Anterior cingulate cortex (tissue), 58 donors: Measurements from ENCODE around the gene FERMT3.

Source experiments
- DNase-seq, 58 donors: peaks; one replicate each; lab custom pipeline; 2025; lab: John Stamatoyannopoulos, UW

FERMT3 gene

DNA sequence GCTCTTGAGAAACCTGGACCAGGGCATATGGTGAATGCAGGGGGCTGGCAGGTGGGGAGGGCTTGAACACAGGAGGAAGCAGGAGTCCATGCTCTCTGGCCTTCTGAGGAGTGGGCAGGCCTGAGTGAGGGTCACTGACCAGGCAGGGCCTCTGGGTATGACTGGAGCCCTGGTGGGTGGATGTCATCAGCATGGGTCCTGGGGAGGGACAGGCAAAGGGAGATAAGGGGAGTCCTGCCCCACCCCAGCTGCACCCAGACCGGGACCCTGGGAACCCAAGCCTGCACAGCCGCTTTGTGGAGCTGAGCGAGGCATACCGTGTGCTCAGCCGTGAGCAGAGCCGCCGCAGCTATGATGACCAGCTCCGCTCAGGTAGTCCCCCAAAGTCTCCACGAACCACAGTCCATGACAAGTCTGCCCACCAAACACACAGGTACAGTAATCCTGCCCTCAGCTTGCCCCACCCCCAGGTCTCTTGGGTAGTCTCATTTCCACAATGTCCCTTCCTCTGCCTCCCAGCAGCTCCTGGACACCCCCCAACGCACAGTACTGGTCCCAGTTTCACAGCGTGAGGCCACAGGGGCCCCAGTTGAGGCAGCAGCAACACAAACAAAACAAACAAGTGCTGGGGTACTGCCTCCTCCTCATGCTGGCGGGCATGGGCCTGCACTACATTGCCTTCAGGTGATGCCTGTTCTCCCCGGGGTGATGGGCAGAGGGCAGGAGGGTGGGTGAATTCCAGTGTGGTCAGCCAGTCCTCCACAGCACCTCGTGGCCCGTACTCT lies 25.9 kb downstream of the FERMT3 start:
- DNase-seq, result no peak

DNA sequence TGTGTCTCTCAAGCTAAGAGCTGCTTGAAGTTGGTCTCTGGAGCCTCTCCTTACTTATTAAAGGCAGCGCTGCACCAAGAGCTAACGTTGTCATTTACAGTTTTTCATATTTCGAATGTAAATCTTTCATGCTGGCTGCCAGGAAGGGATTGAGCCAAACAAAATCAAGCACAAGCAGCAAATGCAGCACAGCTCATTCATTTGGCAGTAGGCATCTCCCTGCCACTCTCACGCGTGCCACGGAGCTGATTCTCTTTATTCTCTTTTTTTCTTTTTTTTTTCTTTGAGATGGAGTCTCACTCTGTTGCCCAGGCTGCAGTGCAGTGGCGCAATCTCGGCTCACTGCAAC lies 26.4 kb downstream of the FERMT3 start:
- DNase-seq, result peak in 4 of 58 donors; percentile 23 to 46 (median 26)

DNA sequence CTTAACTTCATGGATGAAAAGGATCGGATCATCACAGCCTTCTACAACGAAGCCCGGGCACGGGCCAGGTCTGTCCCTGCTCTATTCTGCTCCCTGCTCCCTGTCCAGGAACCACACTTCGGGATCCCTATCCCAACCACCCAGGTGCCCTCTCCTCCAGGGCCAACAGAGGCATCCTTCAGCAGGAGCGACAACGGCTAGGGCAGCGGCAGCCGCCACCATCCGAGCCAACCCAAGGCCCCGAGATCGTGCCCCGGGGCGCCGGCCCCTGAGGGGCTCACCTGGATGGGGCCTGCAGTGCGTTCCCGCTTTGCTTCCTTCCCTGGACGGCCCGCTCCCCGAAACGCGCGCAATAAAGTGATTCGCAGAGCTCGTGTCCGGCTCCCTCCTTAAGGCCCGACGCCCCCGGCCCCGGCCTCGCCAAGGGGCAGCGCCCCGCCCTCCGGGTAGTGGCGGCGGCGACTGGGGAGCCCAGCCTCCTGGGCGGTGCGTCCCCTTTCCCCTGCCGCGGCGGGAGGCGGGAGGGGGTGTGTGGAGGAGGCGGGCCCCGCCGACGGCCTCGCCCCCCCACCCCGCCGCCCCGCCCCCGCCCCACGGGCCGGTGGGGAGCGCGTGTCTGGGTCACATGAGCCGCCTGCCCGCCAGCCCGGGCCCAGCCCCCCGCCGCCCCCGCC lies 27.5 kb downstream of the FERMT3 start, which contains the start of gene VEGFB:
Gene VEGFB (plus strand): TSS at position 672 of the 674 bp plus-strand sequence. CDS start 250 bp downstream, outside the sequence.
- peak in 47 of 58 donors; percentile 26 to 74 (median 57) for DNase-seq

DNA sequence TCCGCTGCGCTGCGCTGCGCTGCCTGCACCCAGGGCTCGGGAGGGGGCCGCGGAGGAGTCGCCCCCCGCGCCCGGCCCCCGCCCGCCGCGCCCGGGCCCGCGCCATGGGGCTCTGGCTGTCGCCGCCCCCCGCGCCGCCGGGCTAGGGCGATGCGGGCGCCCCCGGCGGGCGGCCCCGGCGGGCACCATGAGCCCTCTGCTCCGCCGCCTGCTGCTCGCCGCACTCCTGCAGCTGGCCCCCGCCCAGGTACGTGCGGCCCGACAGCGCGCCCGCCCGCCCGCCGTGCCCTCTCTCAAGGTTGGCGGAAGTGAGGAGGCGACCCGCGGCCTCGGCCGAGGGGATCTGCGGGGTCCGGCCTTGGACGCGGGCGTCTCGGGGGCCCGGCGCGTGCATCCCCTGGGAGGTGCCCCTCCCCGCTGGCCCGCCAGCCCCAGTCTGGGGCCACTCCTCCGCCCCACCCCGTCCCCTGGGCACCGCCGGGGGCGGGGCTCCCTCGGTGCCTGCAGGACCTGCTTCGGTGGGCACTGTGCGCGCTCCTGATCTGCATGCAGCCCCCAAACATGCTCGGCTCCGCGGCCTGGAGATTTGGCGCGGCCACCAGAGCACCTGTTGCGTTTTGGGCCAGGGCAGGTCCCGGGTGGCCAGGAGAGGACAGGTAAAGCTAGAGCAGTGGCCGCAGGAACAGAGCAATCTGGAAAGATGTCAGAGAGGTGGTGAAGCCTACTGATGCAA lies 28.3 kb downstream of the FERMT3 start:
- peak in 5 of 58 donors; percentile 22 to 45 (median 29) for DNase-seq

DNA sequence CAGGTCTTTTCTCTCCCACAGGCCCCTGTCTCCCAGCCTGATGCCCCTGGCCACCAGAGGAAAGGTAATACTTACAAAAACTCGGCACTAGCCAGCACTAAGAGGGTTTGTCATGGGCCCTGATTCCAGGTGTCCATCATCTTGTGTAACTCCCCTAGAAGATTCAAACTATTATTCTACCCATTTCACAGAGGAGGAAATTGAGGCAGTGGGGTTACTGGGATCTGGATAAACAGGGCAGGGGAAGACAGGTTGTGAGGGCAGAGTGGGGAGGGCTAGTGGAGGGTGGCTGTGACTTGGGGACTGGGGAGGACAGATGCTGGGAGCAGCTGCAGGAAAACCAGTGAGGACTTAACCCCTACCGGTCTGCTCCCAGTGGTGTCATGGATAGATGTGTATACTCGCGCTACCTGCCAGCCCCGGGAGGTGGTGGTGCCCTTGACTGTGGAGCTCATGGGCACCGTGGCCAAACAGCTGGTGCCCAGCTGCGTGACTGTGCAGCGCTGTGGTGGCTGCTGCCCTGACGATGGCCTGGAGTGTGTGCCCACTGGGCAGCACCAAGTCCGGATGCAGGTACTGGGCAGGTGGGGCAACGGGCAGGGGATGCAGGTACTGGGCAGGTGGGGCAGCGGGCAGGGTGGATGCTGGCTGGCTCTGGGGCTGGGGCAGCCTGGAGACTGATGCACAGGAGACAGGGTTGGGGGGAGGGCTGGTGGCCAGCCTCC lies 29.1 kb downstream of the FERMT3 start:
- no peak for DNase-seq

DNA sequence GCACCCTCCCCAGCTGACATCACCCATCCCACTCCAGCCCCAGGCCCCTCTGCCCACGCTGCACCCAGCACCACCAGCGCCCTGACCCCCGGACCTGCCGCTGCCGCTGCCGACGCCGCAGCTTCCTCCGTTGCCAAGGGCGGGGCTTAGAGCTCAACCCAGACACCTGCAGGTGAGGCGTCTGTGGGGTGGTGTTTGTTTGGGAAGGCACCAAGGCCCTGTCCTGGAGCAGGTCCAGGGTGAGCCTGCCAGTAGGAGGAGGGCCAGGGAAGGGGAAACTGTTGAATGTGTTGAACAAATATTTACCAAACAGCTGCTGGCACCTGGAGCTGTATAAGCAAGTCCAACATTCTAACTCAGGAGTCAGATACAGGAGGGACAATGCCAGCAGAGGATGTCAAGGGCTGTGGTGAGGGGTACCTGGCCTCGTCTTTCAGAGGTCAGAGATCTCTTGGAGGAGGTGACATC lies 31.0 kb downstream of the FERMT3 start:
- DNase-seq, result no peak

DNA sequence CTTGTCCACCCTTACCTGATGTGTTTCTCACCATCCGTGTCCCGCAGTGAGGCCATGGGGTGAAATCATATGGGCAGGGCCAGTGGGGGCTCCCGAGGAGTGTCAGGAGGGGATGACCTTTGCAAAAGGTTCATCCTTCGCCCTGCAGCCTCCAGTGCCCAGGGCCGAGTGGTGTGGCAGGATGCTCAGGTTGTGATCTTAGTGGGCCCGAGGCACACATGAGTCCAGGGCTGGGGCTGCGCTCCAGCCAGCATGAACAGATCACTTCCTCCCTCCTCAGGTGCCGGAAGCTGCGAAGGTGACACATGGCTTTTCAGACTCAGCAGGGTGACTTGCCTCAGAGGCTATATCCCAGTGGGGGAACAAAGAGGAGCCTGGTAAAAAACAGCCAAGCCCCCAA lies 31.6 kb downstream of the FERMT3 start:
- DNase-seq, result no peak

DNA sequence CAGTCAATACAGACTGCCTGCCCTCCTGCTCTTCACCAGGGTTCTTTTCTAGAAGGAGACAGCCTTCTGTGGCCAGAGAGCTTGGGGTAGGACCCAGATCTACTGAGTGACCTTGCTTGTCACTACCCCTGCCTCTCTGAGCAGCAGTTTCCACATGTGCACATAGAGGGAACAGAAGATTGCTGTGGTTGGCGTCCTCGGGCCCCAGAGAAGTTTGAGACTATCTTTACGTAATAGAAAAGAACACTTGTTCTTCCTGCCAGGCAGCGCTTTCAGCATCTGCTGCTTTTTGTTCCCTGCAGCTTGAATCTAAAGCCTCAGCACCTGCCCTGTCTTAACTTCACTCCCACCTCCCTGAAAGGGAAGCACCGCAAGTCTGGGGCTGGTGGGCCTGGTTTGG lies 32.5 kb downstream of the FERMT3 start:
- peak in 2 of 58 donors; percentile 17 to 24 for DNase-seq

DNA sequence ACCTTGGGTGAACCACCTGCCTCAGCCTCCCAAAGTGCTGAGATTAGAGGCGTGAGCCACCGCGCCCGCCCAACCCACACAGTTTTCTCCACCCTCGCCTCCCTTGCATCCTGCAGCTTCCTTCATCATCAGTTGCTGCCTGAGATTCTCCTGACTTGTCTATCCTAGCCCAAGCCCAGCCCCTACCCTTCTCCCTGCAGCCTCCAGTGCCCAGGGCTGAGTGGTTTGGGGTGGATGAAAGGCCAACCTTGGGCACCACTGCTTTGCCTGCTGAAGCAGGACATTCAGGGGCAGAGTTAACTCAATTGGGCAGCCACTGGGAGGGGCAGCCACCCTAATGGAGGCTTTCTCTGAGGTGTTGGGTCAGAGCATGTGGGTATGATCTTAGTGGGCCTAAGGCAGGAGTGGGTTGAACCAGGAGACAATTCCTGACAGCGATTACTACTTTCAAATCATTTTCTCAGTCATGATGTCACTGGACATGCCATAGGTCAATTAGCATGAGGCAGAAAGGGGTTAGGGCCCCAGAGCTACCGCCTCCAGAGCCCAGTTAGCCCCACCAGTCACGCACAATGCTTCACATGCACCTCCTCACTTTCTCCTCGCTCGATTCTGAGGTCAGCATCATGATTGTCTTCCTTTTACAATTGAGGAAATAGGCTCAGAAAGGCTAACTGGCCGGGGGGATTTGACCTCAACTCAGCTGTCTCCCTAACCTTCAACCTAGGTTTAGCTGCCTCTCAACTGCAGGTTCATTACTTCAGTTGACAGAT lies 33.3 kb downstream of the FERMT3 start:
- DNase-seq, result peak in 6 of 58 donors; percentile 46 to 68 (median 50)

DNA sequence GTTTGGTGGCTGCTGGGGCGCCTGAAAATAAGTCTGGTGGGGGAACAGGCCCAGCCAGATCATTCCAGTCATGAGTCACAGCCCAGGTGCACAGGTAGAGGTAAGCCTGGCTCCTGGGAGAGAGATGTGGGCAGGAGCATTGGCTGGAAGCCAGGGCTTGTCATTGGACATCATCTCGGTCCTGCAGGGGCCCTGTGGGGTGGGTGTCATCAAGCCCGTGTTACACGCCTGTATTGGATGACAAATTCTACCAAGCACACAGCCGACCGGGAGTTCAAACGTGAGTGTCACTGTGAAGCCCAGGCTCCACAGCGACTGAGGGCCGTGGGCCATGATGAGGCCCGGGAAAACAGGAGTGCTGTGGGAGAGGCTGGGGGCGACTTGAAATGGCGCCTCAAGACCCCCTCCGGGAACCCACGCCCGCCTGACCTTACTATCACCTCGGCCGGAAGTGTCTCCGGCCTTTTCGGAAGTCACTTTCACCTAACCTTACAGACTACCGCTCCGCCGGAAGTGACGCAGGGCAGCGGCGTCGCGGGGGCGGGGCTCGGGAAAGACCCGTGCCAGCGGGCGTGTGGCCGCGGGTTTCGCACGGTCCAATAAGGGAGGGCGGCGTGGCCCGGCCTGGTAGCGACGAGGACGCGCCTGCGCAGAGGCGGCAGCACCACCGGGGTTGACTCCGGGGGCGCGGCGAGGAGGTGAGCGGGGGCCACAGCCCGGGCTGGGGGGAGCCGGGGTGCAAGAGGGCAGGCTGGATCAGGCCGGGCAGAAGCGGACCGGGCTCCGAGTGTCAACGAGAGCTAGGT lies 34.1 kb downstream of the FERMT3 start, which contains the start of gene FKBP2:
Gene FKBP2 (plus strand): TSS at position 661 of the 806 bp plus-strand sequence. CDS start 1,293 bp downstream, outside the sequence.
- DNase-seq, result peak; percentile 76 to 100 (median 97)

DNA sequence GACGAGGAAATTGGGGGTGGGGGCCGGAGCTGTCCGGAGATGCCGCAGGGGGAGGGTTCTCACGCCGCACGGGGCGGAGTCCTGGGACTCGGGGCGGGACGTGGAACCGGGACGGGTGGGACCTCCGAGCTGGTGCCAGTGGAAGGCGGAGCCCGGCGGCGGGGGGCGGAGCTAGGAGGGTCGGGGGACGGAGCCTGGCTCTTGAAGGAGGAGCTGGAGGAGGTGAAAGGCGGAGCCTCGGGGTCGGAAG lies 34.6 kb downstream of the FERMT3 start:
- DNase-seq, result peak; percentile 92 to 100 (median 99)

DNA sequence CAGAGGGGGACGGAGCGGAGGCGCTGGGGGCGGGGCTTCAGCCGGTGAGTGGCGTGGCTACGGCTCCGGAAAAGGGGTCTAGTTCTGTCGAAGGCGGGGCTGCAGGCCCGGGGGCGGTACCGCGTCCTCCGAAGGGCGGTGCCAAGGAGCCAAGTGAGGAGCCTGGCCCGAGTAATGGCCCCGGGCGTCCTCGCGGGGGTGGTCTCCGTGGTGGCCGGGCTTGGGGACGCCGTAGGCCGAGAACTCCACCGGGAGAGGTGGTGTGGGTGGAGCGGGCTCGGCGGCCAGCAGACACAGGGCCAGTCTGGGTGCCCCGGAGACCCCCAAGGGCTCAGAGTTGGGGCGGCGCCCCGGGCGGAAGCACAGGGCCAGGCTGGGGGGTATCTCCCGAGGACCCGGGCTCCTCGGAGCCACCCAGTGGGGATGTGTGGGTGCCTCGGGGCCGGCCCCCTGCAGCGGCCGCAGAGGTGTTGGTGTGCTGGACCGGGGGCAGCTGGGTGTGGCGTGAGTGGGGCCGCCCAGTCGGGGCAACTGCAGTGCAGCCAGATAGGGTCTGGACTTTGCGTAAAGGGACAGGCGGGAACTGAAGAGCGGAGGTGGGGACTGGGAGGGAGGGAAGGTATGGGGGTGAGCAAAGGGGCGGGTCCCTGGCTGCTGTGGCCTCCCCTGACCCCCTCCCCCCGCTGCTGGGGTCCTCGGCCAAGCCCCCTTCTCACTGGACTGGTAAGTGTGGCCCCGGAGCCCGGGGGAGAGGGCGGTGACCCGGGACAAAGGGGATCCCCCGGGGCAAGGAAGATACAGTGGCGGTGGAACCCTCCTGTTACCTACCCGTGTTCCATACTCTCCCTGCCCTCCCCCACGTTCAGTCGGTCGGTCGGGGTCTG lies 35.2 kb downstream of the FERMT3 start:
- DNase-seq, result peak in 2 of 58 donors; percentile 58 to 79

DNA sequence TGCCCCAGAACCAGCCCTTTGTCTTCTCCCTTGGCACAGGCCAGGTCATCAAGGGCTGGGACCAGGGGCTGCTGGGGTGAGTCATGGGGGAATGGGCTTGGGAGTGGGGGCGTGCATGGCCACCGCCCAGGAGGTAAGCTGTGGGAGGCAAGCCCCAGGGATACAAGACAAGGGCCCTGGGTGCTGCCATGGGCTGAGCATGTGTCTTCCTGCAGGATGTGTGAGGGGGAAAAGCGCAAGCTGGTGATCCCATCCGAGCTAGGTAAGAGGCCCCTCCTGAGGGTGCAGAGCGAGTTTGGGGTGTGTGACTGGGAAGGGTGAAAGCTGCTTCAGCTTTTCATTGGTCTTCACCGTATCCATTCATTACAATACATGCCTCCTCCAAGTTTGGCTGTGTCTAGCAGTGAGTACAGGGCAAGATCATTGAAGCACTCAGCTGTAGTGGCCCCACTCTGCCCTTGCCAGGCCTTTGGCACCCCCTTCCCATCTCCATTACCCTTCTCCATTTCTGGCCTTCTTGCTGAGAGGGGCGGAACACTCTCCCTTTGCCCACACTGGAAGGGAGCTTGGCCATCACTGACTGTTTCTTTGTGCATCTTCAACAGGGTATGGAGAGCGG lies 36.8 kb downstream of the FERMT3 start:
- no peak for DNase-seq

DNA sequence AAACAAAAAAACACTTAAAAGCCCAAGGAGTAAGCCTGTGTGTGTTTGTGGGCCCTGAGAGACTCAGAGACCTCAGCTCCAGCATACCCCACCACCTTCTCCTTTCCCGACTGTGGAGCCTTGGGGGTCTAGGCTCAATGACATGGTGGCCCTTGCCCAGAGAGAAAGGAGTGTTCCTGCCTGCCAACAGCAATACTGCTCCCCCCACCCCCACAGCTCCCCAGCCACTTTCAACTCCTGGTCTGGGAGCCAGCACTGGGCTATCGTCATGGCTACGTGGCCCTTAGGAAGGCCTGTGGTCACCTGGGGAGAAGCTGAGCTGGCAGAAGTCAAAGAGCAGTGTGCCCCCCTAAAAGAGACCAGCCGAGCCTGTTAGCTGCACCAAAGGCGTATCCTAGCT lies 37.6 kb downstream of the FERMT3 start:
- DNase-seq, result no peak

DNA sequence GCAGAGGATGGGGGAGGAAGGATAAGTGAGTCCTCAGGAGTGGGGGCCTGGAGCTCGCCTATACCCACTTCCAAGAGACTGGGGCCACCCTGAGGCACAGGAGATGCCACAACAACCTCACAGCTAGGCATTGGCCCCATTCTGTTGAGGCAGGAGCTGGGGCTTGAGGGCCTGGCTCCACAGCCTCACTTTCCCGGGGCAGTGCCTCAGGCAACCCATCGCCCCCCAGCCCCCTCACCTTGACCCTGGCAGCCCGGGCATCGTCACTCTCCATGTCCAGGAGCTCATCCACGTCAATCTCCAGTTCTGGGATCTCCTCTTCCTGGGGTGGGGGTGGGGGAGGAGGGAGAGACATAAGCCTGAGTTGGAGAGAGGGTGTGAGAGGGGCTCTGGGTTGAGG lies 38.4 kb downstream of the FERMT3 start:
- DNase-seq, result no peak

DNA sequence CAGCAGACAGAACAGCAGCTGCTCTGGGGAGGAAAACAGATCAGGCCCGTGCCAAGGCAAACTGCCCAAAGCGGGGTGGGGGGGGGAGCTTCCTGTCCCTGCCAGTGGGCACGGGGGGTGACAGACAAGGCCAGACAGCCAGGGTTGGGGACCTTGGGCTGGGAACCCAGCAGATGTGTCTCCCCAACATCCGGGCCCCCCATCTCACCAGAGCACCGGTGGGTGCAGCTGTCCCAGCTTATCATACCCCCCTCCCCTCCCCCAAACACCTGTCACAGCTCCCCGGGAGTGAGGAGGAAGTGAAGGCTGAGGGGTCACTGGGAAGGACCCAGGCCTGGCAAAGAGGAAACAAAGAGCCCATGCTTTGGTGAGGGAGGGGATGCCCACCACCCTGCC lies 38.9 kb downstream of the FERMT3 start:
- DNase-seq, result peak in 27 of 58 donors; percentile 16 to 60 (median 33)
